Upper lobe of right lung (tissue), 1 donor: ENCODE measurements around the gene PPP1R16B. TPM values are rescaled to one million over a fixed set of nuclear protein-coding genes. Genes with fewer than 3 reads are reported as not detected.
A peak's percentile ranks its signal among the peaks of the same experiment; 100 is the strongest.

Source experiments
- ATAC-seq: fragments of 200-7000 bp; cut with Tn5 transposase; one replicate; pipeline ENCODE4 v1.9.1; 2020; ENCODE audit warnings: mild to moderate bottlenecking, moderate library complexity
- DNase-seq: peaks from one replicate; pipeline ENCODE4 v3.0.0-alpha.2; 2020
- H3K27ac ChIP-seq: fragments of 200-600 bp; one replicate; pipeline ENCODE4 v1.8.0; 2022
- H3K27me3 ChIP-seq: fragments of 200-600 bp; one replicate; pipeline ENCODE4 v1.8.0; 2022; ENCODE audit warnings: mild to moderate bottlenecking
- H3K36me3 ChIP-seq: fragments of 200-600 bp; one replicate; pipeline ENCODE4 v1.8.0; 2022
- H3K4me1 ChIP-seq: fragments of 200-600 bp; one replicate; pipeline ENCODE4 v1.8.0; 2022
- H3K4me3 ChIP-seq: fragments of 200-600 bp; one replicate; pipeline ENCODE4 v1.8.0; 2022; ENCODE audit warnings: mild to moderate bottlenecking
- H3K9me3 ChIP-seq: fragments of 200-600 bp; one replicate; pipeline ENCODE4 v1.8.0; 2022
- CTCF ChIP-seq: fragments of 200-600 bp; IDR thresholded peaks from one replicate; pipeline ENCODE4 v1.8.0; 2022; ENCODE audit warnings: antibody characterized with exemption
- intact Hi-C: fragments of 100-400 bp; cut with DNase I; formaldehyde crosslinking; loops from one replicate; pipeline ENCODE4 v1.11.0; 2022
- total RNA-seq: library from RNA; stranded (reverse); fragmentation: NEBNext Ultra II Directional; extraction: Animal tissue kit (Norgen Biotek cat#: 25700); gene quantifications from one replicate; pipeline ENCODE4 v1.2.1, GENCODE V29; 2021
- donor health status: DM: no; HTN: yes; CAD: no; lungs with severe emphysema.

Gene PPP1R16B
- total RNA-seq, 1 donor from 2014 or later: 22.1 TPM

- Histone ChIP-seq H3K9me3 (no peaks in the 10 kb centered on the region), H3K4me1 (peaks cover 38% of the 10 kb centered on the region), H3K36me3 (no peaks in the 10 kb centered on the region), H3K27me3 (no peaks in the 10 kb centered on the region), H3K4me3 (no peak overlapping the region), H3K27ac (peak overlapping the region; percentile 71)
- ATAC-seq (peak; percentile 56), DNase-seq (no peak)
- intact Hi-C loops: no loop called here
- TF ChIP-seq CTCF: no peak
These were observed 69.9 kb downstream of the PPP1R16B start for GRCh38 chr20:38875175-38875993.

- no peaks in the 10 kb centered on the region for H3K9me3 ChIP-seq
- peaks cover 31% of the 10 kb centered on the region for H3K4me1 ChIP-seq
- TF ChIP-seq CTCF: no peak
- no peaks in the 10 kb centered on the region for H3K36me3 ChIP-seq
- no peak for ATAC-seq
- intact Hi-C loops: no loop called here
- no peak for DNase-seq
- no peak overlapping the region for H3K4me3 ChIP-seq
- H3K27me3 ChIP-seq: no peaks in the 10 kb centered on the region
- H3K27ac ChIP-seq: no peak overlapping the region
These were observed 72.0 kb downstream of the PPP1R16B start for GRCh38 chr20:38877483-38877882.

GRCh38 chr20:38878866-38879265 lies 73.4 kb downstream of the PPP1R16B start:
- H3K4me3 ChIP-seq: no peak overlapping the region
- H3K27ac ChIP-seq: no peak overlapping the region
- intact Hi-C loops: no loop called here
- H3K27me3 ChIP-seq: no peaks in the 10 kb centered on the region
- no peaks in the 10 kb centered on the region for H3K9me3 ChIP-seq
- ATAC-seq: no peak
- no peaks in the 10 kb centered on the region for H3K36me3 ChIP-seq
- DNase-seq: no peak
- TF ChIP-seq CTCF: no peak
- H3K4me1 ChIP-seq: peaks cover 37% of the 10 kb centered on the region

GRCh38 chr20:38880952-38881735 lies 75.6 kb downstream of the PPP1R16B start:
- Histone ChIP-seq H3K27ac (no peak overlapping the region), H3K4me3 (no peak overlapping the region), H3K36me3 (no peaks in the 10 kb centered on the region), H3K9me3 (no peaks in the 10 kb centered on the region), H3K4me1 (peaks cover 21% of the 10 kb centered on the region), H3K27me3 (no peaks in the 10 kb centered on the region)
- ATAC-seq (no peak), DNase-seq (peak; percentile 23)
- intact Hi-C loops: no loop called here
- TF ChIP-seq CTCF: no peak

- no peaks in the 10 kb centered on the region for H3K27me3 ChIP-seq
- DNase-seq: peak; percentile 5
- no peak for ATAC-seq
These were observed 76.4 kb downstream of the PPP1R16B start for GRCh38 chr20:38881806-38882440.

More at GRCh38 chr20:38881806-38882440, 76.4 kb downstream of the PPP1R16B start:
- H3K27ac ChIP-seq: no peak overlapping the region
- no peak overlapping the region for H3K4me3 ChIP-seq
- H3K36me3 ChIP-seq: no peaks in the 10 kb centered on the region
- peaks cover 16% of the 10 kb centered on the region for H3K4me1 ChIP-seq
- no peaks in the 10 kb centered on the region for H3K9me3 ChIP-seq
- intact Hi-C loops: no loop called here
- TF ChIP-seq CTCF: no peak
